Psoas muscle (tissue), 8 donors: ENCODE results near the gene SS18. TPM values are rescaled to one million over a fixed set of nuclear protein-coding genes. Genes with fewer than 3 reads are reported as not detected.

ENCODE experiments used
- ATAC-seq, 4 donors: fragments of 200-7000 bp; cut with Tn5 transposase; one replicate each; pipeline ENCODE4 v1.9.1; 2020; ENCODE audit warnings: moderate library complexity in 3 of 4, mild to moderate bottlenecking in 2 of 4
- DNase-seq, 2 donors: peaks; one replicate each; pipeline ENCODE4 v3.0.0-alpha.2; 2020
- H3K27ac ChIP-seq: fragments of 200-600 bp; one replicate; pipeline ENCODE4 v1.8.0; 2022
- H3K27me3 ChIP-seq, 3 donors: fragments of 200-600 bp in 1 of 3; one replicate each; pipeline versions ENCODE4 v1.6.1 to v1.8.0; 2013 to 2022; ENCODE audit warnings: low read length in 2 of 3, mild to moderate bottlenecking in 2 of 3, moderate library complexity in 1 of 3; ENCODE audit not compliant: insufficient read depth in 3 of 3
- H3K36me3 ChIP-seq, 2 donors: fragments of 200-600 bp in 1 of 2; one replicate each; pipeline versions ENCODE4 v1.6.1 to v1.8.0; 2013 to 2022; ENCODE audit warnings: low read depth in 1 of 2, mild to moderate bottlenecking in 1 of 2, moderate library complexity in 1 of 2; ENCODE audit not compliant: insufficient read depth in 1 of 2
- H3K4me1 ChIP-seq: fragments of 200-600 bp; one replicate; pipeline ENCODE4 v1.8.0; 2022
- H3K4me3 ChIP-seq: fragments of 200-600 bp; one replicate; pipeline ENCODE4 v1.8.0; 2022; ENCODE audit warnings: mild to moderate bottlenecking
- H3K9me3 ChIP-seq: fragments of 200-600 bp; one replicate; pipeline ENCODE4 v1.8.0; 2022
- CTCF ChIP-seq: fragments of 200-600 bp; IDR thresholded peaks from one replicate; pipeline ENCODE4 v1.8.0; 2022; ENCODE audit warnings: antibody characterized with exemption
- WGBS, 3 donors: extraction: QIAGEN DNeasy Blood & Tissue Kit; methylation state at CpG; one replicate each; pipeline versions ENCODE4 v1.1.6 to v1.1.7; 2013; 5-methylcytosine and 5-hydroxymethylcytosine counted together
- intact Hi-C, 2 donors: fragments of 100-400 bp; cut with DNase I; formaldehyde crosslinking; loops; one replicate each; pipeline versions ENCODE4 v1.11.0 to v1.14.2; 2022
- polyA plus RNA-seq, 3 donors: library from polyadenylated mRNA; stranded (reverse); fragments of 200-250 nt; gene quantifications; one replicate each; pipeline ENCODE4 v1.2.3, GENCODE V29; 2013
- total RNA-seq, 4 donors: library from RNA; stranded (reverse); fragmentation: NEBNext Ultra II Directional in 2 of 4; extraction: Animal tissue kit (Norgen Biotek cat#: 25700) in 2 of 4; gene quantifications; one replicate each; pipeline versions ENCODE4 v1.2.1 to v1.2.4, GENCODE V29; 2021 to 2023
- donor health status: healthy with polysubstance abuse.
- donor health status: DM: no; HTN: no; CAD: no; lungs with moderate emphysema.
- donor health status: Bipolar disorder and iron deficiency.
- donor health status: healthy.
- donor health status: DM: yes; HTN: yes; CAD: no.
- donor health status: DM: no; HTN: no; CAD: no.
- donor health status: DM: no; HTN: no; CAD: no.
- donor health status: DM: yes; HTN: yes; CAD: no.

The SS18 gene
- total and polyA plus RNA-seq, 7 donors: 8.4 to 17.3 (median 12.7) TPM

- DNase-seq (no peak), ATAC-seq (no peak)
- TF ChIP-seq CTCF: no peak
- no peak overlapping the region for H3K4me3 ChIP-seq
- H3K9me3 ChIP-seq: no peaks in the 10 kb centered on the region
- no peaks in the 10 kb centered on the region for H3K4me1 ChIP-seq
- WGBS, 3 donors: 75 to 81% (median 80%) methylated on average over 1 of the region's 1 CpG
- no peaks in the 10 kb centered on the region for H3K27me3 ChIP-seq
- intact Hi-C loops: no loop called here
- peaks cover 6 to 74% of the 10 kb centered on the region in 2 donors for H3K36me3 ChIP-seq
- H3K27ac ChIP-seq: no peak overlapping the region
Measured at GRCh38 chr18:26051843-26052242, 38.6 kb downstream of the SS18 start.

GRCh38 chr18:26046419-26047077, 43.9 kb downstream of the SS18 start:
- no peak for TF ChIP-seq CTCF
- Histone ChIP-seq H3K27me3 (no peaks in the 10 kb centered on the region), H3K27ac (no peak overlapping the region), H3K4me1 (no peaks in the 10 kb centered on the region), H3K9me3 (no peaks in the 10 kb centered on the region), H3K4me3 (no peak overlapping the region), H3K36me3 (peaks cover 0 to 21% of the 10 kb centered on the region in 2 donors)
- DNase-seq (no peak), ATAC-seq (no peak)
- intact Hi-C loops: no loop called here

GRCh38 chr18:26044807-26045206, 45.6 kb downstream of the SS18 start:
- DNase-seq (no peak), ATAC-seq (no peak)
- Histone ChIP-seq H3K36me3 (peaks cover 0 to 9% of the 10 kb centered on the region in 2 donors), H3K4me3 (no peak overlapping the region), H3K27ac (no peak overlapping the region), H3K9me3 (no peaks in the 10 kb centered on the region), H3K27me3 (no peaks in the 10 kb centered on the region), H3K4me1 (no peaks in the 10 kb centered on the region)
- 98 to 99% (median 99%) methylated on average over 3 of the region's 3 CpGs for WGBS, 3 donors
- intact Hi-C loops: no loop called here
- no peak for TF ChIP-seq CTCF

GRCh38 chr18:26040051-26040656, 50.3 kb downstream of the SS18 start:
- Histone ChIP-seq H3K27me3 (no peaks in the 10 kb centered on the region), H3K27ac (no peak overlapping the region), H3K36me3 (peaks cover 0 to 28% of the 10 kb centered on the region in 2 donors), H3K9me3 (no peaks in the 10 kb centered on the region), H3K4me3 (no peak overlapping the region), H3K4me1 (no peaks in the 10 kb centered on the region)
- ATAC-seq (no peak), DNase-seq (no peak)
- no peak for TF ChIP-seq CTCF
- WGBS, 3 donors: 76 to 90% (median 81%) methylated on average over 1 of the region's 1 CpG
- intact Hi-C loops: no loop called here

GRCh38 chr18:26039203-26039602, 51.2 kb downstream of the SS18 start:
- no peak for TF ChIP-seq CTCF
- H3K27ac ChIP-seq: no peak overlapping the region
- H3K4me3 ChIP-seq: no peak overlapping the region
- H3K27me3 ChIP-seq: no peaks in the 10 kb centered on the region
- WGBS, 3 donors: 94 to 100% (median 100%) methylated on average over 1 of the region's 1 CpG
- ATAC-seq (no peak), DNase-seq (no peak)
- H3K36me3 ChIP-seq: peaks cover 0 to 38% of the 10 kb centered on the region in 2 donors
- no peaks in the 10 kb centered on the region for H3K4me1 ChIP-seq
- intact Hi-C loops: no loop called here
- H3K9me3 ChIP-seq: no peaks in the 10 kb centered on the region
